ENCODE measurements around the gene ZNF710. TPM values are rescaled to one million over a fixed set of nuclear protein-coding genes. Genes with fewer than 3 reads are reported as not detected.
"Not testable (repeated sequence)": the region's sequence is repeated elsewhere in the genome, so short reads cannot be mapped to it uniquely, and the experiment has no call there.

ZNF710 gene
- polyA plus RNA-seq, 1 donor: 18.1 TPM

GRCh38 chr15:90056529-90056928 lies 55.4 kb downstream of the ZNF710 start:
- no peak for DNase-seq

GRCh38 chr15:90058308-90058707 lies 57.2 kb downstream of the ZNF710 start:
- DNase-seq: no peak

GRCh38 chr15:90058775-90059174 lies 57.7 kb downstream of the ZNF710 start:
- DNase-seq: no peak

- no peak for DNase-seq
These were observed 58.3 kb downstream of the ZNF710 start for GRCh38 chr15:90059208-90059985.

- DNase-seq: no peak
These were observed 59.7 kb downstream of the ZNF710 start for GRCh38 chr15:90060797-90061196.

GRCh38 chr15:90062023-90062442 lies 60.9 kb downstream of the ZNF710 start:
- DNase-seq: no peak

- DNase-seq: no peak
These were observed 61.4 kb downstream of the ZNF710 start for GRCh38 chr15:90062462-90062932.

GRCh38 chr15:90062973-90063769 lies 62.0 kb downstream of the ZNF710 start:
- DNase-seq: no peak

- DNase-seq: no peak
These were observed 62.7 kb downstream of the ZNF710 start for GRCh38 chr15:90063770-90064247.

GRCh38 chr15:90064911-90065681 lies 64.0 kb downstream of the ZNF710 start:
- DNase-seq: no peak

GRCh38 chr15:90065682-90066049 lies 64.5 kb downstream of the ZNF710 start:
- DNase-seq: no peak

- no peak for DNase-seq
These were observed 66.2 kb downstream of the ZNF710 start for GRCh38 chr15:90067181-90067952.

GRCh38 chr15:90067953-90068606 lies 67.0 kb downstream of the ZNF710 start:
- DNase-seq: no peak

GRCh38 chr15:90070623-90071022 lies 69.5 kb downstream of the ZNF710 start:
- DNase-seq: not testable (repeated sequence)

- DNase-seq: peak; percentile 82
These were observed 70.2 kb downstream of the ZNF710 start for GRCh38 chr15:90071220-90071807.

- no peak for DNase-seq
These were observed 72.0 kb downstream of the ZNF710 start for GRCh38 chr15:90072978-90073640.

- no peak for DNase-seq
These were observed 72.9 kb downstream of the ZNF710 start for GRCh38 chr15:90074023-90074422.

GRCh38 chr15:90074916-90075315 lies 73.8 kb downstream of the ZNF710 start:
- no peak for DNase-seq

- no peak for DNase-seq
These were observed 74.5 kb downstream of the ZNF710 start for GRCh38 chr15:90075420-90076289.
